OCI-LY1 (cell line): ENCODE data around the gene ARF3.

Source experiments
- H2AFZ ChIP-seq: fragments of 200-600 bp; sonication (generic), shearing (Covaris generic); 2 replicates; pipeline ENCODE4 v1.6.0; 2014; ENCODE audit warnings: antibody characterized with exemption, mild to moderate bottlenecking, low read length
- H3F3A ChIP-seq: fragments of 200-600 bp; sonication (generic), shearing (Covaris generic); 2 replicates; pipeline ENCODE4 v1.6.0; 2014; ENCODE audit warnings: mild to moderate bottlenecking, antibody characterized with exemption, low read length, moderate library complexity; ENCODE audit not compliant: insufficient read depth
- H3K27ac ChIP-seq: fragments of 200-600 bp; sonication (generic); 2 replicates; pipeline ENCODE4 v1.5.1; 2014; ENCODE audit warnings: low read length, mixed run types, mild to moderate bottlenecking, low read depth; ENCODE audit not compliant: poor library complexity, severe bottlenecking
- H3K27me3 ChIP-seq: fragments of 200-600 bp; sonication (generic); 2 replicates; pipeline ENCODE4 v1.6.0; 2014; ENCODE audit warnings: antibody characterized with exemption, mild to moderate bottlenecking, low read length, moderate library complexity; ENCODE audit not compliant: insufficient read depth
- H3K36me3 ChIP-seq: fragments of 200-600 bp; sonication (generic); 2 replicates; pipeline ENCODE4 v1.6.1; 2014; ENCODE audit warnings: mild to moderate bottlenecking, antibody characterized with exemption, low read length, moderate library complexity, mixed read lengths; ENCODE audit not compliant: insufficient read depth
- H3K4me1 ChIP-seq: fragments of 200-600 bp; sonication (generic); 2 replicates; pipeline ENCODE4 v1.5.1; 2014; ENCODE audit warnings: mild to moderate bottlenecking, low read length, moderate library complexity; ENCODE audit not compliant: insufficient read depth, severe bottlenecking
- H3K4me2 ChIP-seq: fragments of 200-600 bp; sonication (generic), shearing (Covaris generic); 2 replicates; pipeline ENCODE4 v1.6.1; 2014; ENCODE audit warnings: low read length
- H3K4me3 ChIP-seq: fragments of 200-600 bp; sonication (generic); 2 replicates; pipeline ENCODE4 v1.5.1; 2014; ENCODE audit warnings: low read length, low read depth, mild to moderate bottlenecking, mixed read lengths; ENCODE audit not compliant: poor library complexity, severe bottlenecking
- H3K79me2 ChIP-seq: fragments of 200-600 bp; shearing (Covaris generic); 2 replicates; pipeline ENCODE4 v1.6.1; 2016; ENCODE audit warnings: mixed run types, low read length, mixed read lengths; ENCODE audit not compliant: insufficient read depth
- H3K9ac ChIP-seq: fragments of 200-600 bp; sonication (generic), shearing (Covaris generic); 2 replicates; pipeline ENCODE4 v1.6.1; 2014; ENCODE audit warnings: mild to moderate bottlenecking, low read length, mixed read lengths
- H3K9me2 ChIP-seq: fragments of 200-600 bp; sonication (generic), shearing (Covaris generic); 2 replicates; pipeline ENCODE4 v1.6.1; 2014; ENCODE audit warnings: low read depth, mild to moderate bottlenecking, low read length, mixed read lengths
- H3K9me3 ChIP-seq: fragments of 200-600 bp; shearing (Covaris generic); 2 replicates; pipeline ENCODE4 v1.6.1; 2014; ENCODE audit warnings: low read length, mixed read lengths
- H4K20me1 ChIP-seq: fragments of 200-600 bp; sonication (generic), shearing (Covaris generic); 2 replicates; pipeline ENCODE4 v1.6.0; 2016; ENCODE audit warnings: mild to moderate bottlenecking, low read length; ENCODE audit not compliant: insufficient read depth
- EZH2 ChIP-seq: fragments of 200-600 bp; sonication (generic), shearing (Covaris generic); IDR thresholded peaks from 2 replicates; pipeline ENCODE4 v1.8.0; 2017; ENCODE audit warnings: borderline replicate concordance, mixed run types, mild to moderate bottlenecking, antibody characterized with exemption, low read length, moderate library complexity, mixed read lengths
- TF ChIP-seq, protein P1 (sequence below): fragments of 200-600 bp; sonication (generic), shearing (Covaris generic); IDR thresholded peaks from 2 replicates; pipeline ENCODE4 v1.5.1; 2017; ENCODE audit warnings: mild to moderate bottlenecking, antibody characterized with exemption, low read length, moderate library complexity, mixed read lengths

The ARF3 gene

DNA sequence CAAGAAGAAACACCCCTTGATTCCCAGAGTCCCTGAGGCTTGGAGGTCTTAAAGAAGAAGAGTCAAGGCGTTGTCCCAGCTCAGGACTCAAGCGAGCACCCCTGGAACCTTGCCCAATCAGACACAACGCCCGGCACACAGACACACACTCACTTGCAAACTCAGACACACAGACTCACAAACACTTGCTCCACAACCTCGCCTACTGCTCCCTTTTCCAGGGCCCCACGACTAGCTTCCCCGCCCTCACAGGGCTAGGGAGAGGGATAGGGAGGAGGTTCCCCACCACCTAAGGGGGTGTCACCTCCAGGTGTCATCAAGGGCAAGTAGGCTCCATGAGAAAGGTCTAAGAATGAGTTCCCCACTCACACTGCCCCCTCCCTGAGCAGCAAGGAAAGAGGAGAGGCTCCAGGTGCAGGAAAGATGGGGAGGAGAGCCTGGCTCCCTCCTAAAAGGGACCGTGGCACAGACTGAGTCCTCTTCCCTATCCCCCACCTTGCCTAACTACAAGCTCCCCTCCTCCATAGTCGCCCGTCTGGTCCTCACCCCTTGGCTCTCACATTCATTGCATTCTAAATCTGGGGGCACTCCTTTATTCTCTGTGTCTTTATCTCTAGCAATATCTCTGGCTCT lies 13.5 kb upstream of the ARF3 start:
- no peak overlapping the region for H3K9ac ChIP-seq
- H3K27ac ChIP-seq = no peak overlapping the region
- no peaks in the 10 kb centered on the region for H3K9me2 ChIP-seq
- no peak overlapping the region for H2AFZ ChIP-seq
- TF ChIP-seq, protein P1, sequence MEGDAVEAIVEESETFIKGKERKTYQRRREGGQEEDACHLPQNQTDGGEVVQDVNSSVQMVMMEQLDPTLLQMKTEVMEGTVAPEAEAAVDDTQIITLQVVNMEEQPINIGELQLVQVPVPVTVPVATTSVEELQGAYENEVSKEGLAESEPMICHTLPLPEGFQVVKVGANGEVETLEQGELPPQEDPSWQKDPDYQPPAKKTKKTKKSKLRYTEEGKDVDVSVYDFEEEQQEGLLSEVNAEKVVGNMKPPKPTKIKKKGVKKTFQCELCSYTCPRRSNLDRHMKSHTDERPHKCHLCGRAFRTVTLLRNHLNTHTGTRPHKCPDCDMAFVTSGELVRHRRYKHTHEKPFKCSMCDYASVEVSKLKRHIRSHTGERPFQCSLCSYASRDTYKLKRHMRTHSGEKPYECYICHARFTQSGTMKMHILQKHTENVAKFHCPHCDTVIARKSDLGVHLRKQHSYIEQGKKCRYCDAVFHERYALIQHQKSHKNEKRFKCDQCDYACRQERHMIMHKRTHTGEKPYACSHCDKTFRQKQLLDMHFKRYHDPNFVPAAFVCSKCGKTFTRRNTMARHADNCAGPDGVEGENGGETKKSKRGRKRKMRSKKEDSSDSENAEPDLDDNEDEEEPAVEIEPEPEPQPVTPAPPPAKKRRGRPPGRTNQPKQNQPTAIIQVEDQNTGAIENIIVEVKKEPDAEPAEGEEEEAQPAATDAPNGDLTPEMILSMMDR = no peak
- no peak for TF ChIP-seq EZH2
- H3K4me1 ChIP-seq = peaks cover 20% of the 10 kb centered on the region
- peaks cover 22% of the 10 kb centered on the region; the same call in 1 of the 2 replicates for H3K27me3 ChIP-seq
- H4K20me1 ChIP-seq = no peaks in the 10 kb centered on the region
- no peaks in the 10 kb centered on the region for H3K36me3 ChIP-seq
- peak overlapping the region; percentile 25 for H3K4me3 ChIP-seq
- no peaks in the 10 kb centered on the region for H3K79me2 ChIP-seq
- peak overlapping the region; percentile 39; the same call in 1 of the 2 replicates for H3K4me2 ChIP-seq
- H3K9me3 ChIP-seq = no peaks in the 10 kb centered on the region
- no peaks in the 10 kb centered on the region for H3F3A ChIP-seq

DNA sequence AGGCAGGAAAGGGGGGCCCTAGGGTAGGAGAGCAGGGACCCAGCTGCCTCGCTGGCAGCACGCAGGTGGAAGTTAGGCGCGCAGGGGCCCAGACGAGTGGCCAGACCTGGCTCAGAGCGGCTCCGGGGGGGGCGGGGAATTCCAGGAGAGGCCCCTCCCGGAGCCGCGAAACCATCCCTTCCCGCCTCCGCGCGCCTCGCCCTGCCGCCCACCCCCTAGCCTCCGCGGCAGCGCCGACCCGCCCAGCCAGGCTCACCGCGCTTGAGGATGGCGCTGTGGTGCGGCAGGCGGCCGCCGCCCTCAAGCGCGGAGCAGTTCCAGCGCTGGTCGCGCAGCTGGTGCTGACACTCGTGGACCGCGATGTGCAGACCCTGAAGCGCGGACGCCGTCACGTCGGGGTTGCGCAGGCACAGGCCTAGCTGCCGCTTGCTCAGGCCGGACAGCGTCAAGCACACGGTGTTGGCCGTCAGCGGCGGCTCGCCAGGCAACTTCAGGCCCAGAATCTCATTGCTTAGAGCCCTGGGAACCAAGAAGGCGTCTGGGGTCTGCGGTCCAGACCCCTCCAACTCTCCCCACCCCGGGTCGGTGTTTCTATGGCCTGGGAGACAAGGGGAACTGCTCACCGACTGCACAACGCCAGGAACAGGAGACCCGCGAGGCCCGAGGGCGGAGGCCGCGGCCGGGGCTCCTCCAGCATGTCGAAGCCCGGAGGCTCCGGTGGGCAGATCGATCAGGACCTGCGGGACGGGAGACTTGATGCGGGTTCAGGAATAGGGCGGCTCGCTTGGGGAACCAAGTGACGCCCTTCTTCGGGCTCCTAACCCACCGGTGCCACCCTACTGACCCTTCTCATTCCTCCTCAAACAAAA lies 12.8 kb upstream of the ARF3 start:
- Histone ChIP-seq H3K9me3 (no peaks in the 10 kb centered on the region), H2AFZ (no peak overlapping the region), H3K4me3 (no peak overlapping the region), H3F3A (no peaks in the 10 kb centered on the region), H3K36me3 (no peaks in the 10 kb centered on the region), H3K9ac (no peak overlapping the region), H3K4me1 (peaks cover 21% of the 10 kb centered on the region), H3K79me2 (no peaks in the 10 kb centered on the region), H3K9me2 (no peaks in the 10 kb centered on the region), H3K27ac (no peak overlapping the region), H3K27me3 (peaks cover 22% of the 10 kb centered on the region; the same call in 1 of the 2 replicates), H3K4me2 (peak overlapping the region; percentile 43; the same call in 1 of the 2 replicates), H4K20me1 (no peaks in the 10 kb centered on the region)
- TF ChIP-seq, protein P1 = no peak; the same call in 1 of the 2 replicates
- no peak for TF ChIP-seq EZH2

GRCh38 chr12:48969160-48969771 lies 12.0 kb upstream of the ARF3 start:
- no peak overlapping the region for H3K4me3 ChIP-seq
- H2AFZ ChIP-seq = no peak overlapping the region
- no peaks in the 10 kb centered on the region for H3K9me3 ChIP-seq
- H4K20me1 ChIP-seq = no peaks in the 10 kb centered on the region
- H3K27ac ChIP-seq = no peak overlapping the region
- peak overlapping the region; percentile 43; the same call in 1 of the 2 replicates for H3K4me2 ChIP-seq
- no peaks in the 10 kb centered on the region for H3K36me3 ChIP-seq
- peaks cover 22% of the 10 kb centered on the region; the same call in 1 of the 2 replicates for H3K27me3 ChIP-seq
- peaks cover 21% of the 10 kb centered on the region for H3K4me1 ChIP-seq
- H3F3A ChIP-seq = no peaks in the 10 kb centered on the region
- H3K9me2 ChIP-seq = no peaks in the 10 kb centered on the region
- TF ChIP-seq, protein P1 = no peak
- TF ChIP-seq EZH2 = no peak
- H3K9ac ChIP-seq = no peak overlapping the region
- H3K79me2 ChIP-seq = no peaks in the 10 kb centered on the region
